SK-N-MC (cell line): Measurements from ENCODE around the gene ADAD2.

ENCODE experiments used
- EZH2 ChIP-seq: fragments of 200-600 bp; sonication (generic); IDR thresholded peaks from one replicate; pipeline ENCODE4 v1.6.1; 2017; ENCODE audit warnings: antibody characterized with exemption
- FOXP2 ChIP-seq: optimal IDR thresholded peaks from 2 replicates; pipeline ENCODE3; 2011; ENCODE audit warnings: mild to moderate bottlenecking, moderate library complexity; ENCODE audit not compliant: insufficient read depth; ENCODE audit errors: extremely low read length, control extremely low read depth
- POLR2AphosphoS5 ChIP-seq: IDR thresholded peaks from 2 replicates; pipeline ENCODE4 v1.6.1; 2012; ENCODE audit warnings: mild to moderate bottlenecking, low read depth, low read length, borderline replicate concordance

DNA sequence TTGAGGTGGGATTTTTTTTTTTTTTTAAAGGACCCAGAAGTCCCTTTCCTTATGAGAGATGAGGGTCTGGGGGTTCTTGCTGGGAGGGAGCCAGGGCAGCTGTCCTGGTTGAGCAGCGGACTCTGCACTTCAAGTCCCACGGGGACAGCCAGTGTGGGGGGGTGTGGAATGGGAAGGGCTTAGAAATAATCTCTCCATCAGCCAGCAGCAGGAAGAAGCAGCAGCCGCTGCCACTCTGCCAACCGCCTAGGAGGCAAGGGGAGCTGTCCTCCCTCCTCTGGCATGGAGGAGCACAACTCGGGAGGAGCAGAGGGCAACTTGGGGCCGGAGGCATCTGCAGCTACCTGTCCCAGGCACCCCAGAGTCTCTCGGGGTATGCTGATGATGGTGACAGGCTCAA, 49.0 kb downstream of the ADAD2 start, which contains the start of gene KCNG4:
- TF ChIP-seq EZH2, result no peak
- no peak for TF ChIP-seq POLR2AphosphoS5
- no peak for TF ChIP-seq FOXP2
